Panc1 (cell line): ENCODE results near the gene RAP1GDS1. TPM values are rescaled to one million over a fixed set of nuclear protein-coding genes. Genes with fewer than 3 reads are reported as not detected.

Experiments
- ATAC-seq: fragments of 200-7000 bp; cut with Tn5 transposase; 2 replicates; pipeline ENCODE4 v1.9.1; 2020; ENCODE audit warnings: mild to moderate bottlenecking, moderate library complexity
- BruUV-seq: library from RNA; stranded (reverse); fragments of 400-500 nt; replicated peaks from 2 replicates; lab custom pipeline; 2021; lab: Mats Ljungman, UMichigan
- CTCF ChIA-PET: fragments of 300-600 bp; sonication (Branson Sonifier 250); formaldehyde crosslinking; loops from one replicate; lab custom pipeline; 2022; ENCODE audit warnings: antibody characterized with exemption; lab: Charles Lee
- POLR2A ChIA-PET: fragments of 300-600 bp; sonication (Branson Sonifier 250); formaldehyde crosslinking; loops from one replicate; lab custom pipeline; 2022; ENCODE audit warnings: antibody characterized with exemption; lab: Charles Lee
- DNase-seq: peaks from one replicate; pipeline ENCODE4 v3.0.0-alpha.2; 2010; ENCODE audit warnings: low read depth, low spot score
- H3K27ac ChIP-seq: 2 replicates; pipeline ENCODE4 v1.5.1; 2011; ENCODE audit warnings: mild to moderate bottlenecking, low read length, inconsistent platforms
- H3K27me3 ChIP-seq: fragments of 200-500 bp; sonication (Bioruptor generic); 2 replicates; pipeline ENCODE4 v1.6.0; 2014; ENCODE audit warnings: low read length, inconsistent platforms; ENCODE audit not compliant: control insufficient read depth, insufficient read depth
- H3K36me3 ChIP-seq: fragments of 200-500 bp; sonication (Bioruptor generic); 2 replicates; pipeline ENCODE4 v1.5.1; 2014; ENCODE audit warnings: inconsistent platforms, mild to moderate bottlenecking, low read length, moderate library complexity; ENCODE audit not compliant: control insufficient read depth, insufficient read depth
- H3K4me1 ChIP-seq: 2 replicates; pipeline ENCODE4 v1.5.1; 2011; ENCODE audit warnings: inconsistent platforms, mild to moderate bottlenecking, low read length, moderate library complexity; ENCODE audit not compliant: control insufficient read depth, insufficient read depth
- H3K4me3 ChIP-seq, 2 experiments: 2 replicates each; pipeline ENCODE4 v1.5.1; 2011 to 2012; ENCODE audit warnings: low read depth in 2 of 2, low read length in 2 of 2, mild to moderate bottlenecking in 2 of 2, inconsistent platforms in 1 of 2, moderate library complexity in 1 of 2
- H3K9me3 ChIP-seq: fragments of 200-500 bp; sonication (Bioruptor generic); 2 replicates; pipeline ENCODE4 v1.5.1; 2014; ENCODE audit warnings: low read depth, mild to moderate bottlenecking, inconsistent platforms, low read length, moderate library complexity; ENCODE audit not compliant: control insufficient read depth, insufficient read depth
- POLR2AphosphoS5 ChIP-seq: IDR thresholded peaks from 2 replicates; pipeline ENCODE4 v1.6.1; 2012; ENCODE audit warnings: mild to moderate bottlenecking, low read depth, low read length, moderate library complexity
- SIN3A ChIP-seq: IDR thresholded peaks from 2 replicates; pipeline ENCODE4 v1.6.1; 2012; ENCODE audit warnings: low read depth, mild to moderate bottlenecking, low read length, moderate library complexity, borderline replicate concordance; ENCODE audit not compliant: insufficient read depth
- TCF7L2 ChIP-seq: IDR thresholded peaks from 2 replicates; pipeline ENCODE4 v1.6.1; 2011; ENCODE audit warnings: mild to moderate bottlenecking, low read depth, low read length, inconsistent platforms
- in situ Hi-C: cut with HindIII; loops from 2 replicates; pipeline ENCODE4 v1.10.0; 2016; ENCODE audit warnings: low sequenced_read_pairs, low pct_unique_long_range_greater_than_20kb
- intact Hi-C: fragments of 100-400 bp; cut with micrococcal nuclease; formaldehyde crosslinking; loops from one replicate; pipeline ENCODE4 v1.10.0; 2022; ENCODE audit not compliant: unreplicated experiment
- total RNA-seq: library from RNA; stranded (reverse); gene quantifications from one replicate; pipeline ENCODE4 v1.2.1, GENCODE V29; 2021; ENCODE audit not compliant: unreplicated experiment
- TF ChIP-seq, protein P1 (sequence below): fragments of 450-650 bp; IDR thresholded peaks from 2 replicates; pipeline ENCODE4 v1.5.1; 2017; ENCODE audit warnings: mild to moderate bottlenecking
- TF ChIP-seq, protein P2 (sequence below), 2 experiments: IDR thresholded peaks; 2 replicates each; pipeline ENCODE4 v1.6.1; 2011 to 2012; ENCODE audit warnings: low read depth in 2 of 2, control low read depth in 1 of 2, low read length in 1 of 2, mild to moderate bottlenecking in 1 of 2, moderate library complexity in 1 of 2; ENCODE audit not compliant: insufficient read depth in 1 of 2

Gene RAP1GDS1
- total RNA-seq, 1 experiment from 2014 or later, result 39.7 TPM

DNA sequence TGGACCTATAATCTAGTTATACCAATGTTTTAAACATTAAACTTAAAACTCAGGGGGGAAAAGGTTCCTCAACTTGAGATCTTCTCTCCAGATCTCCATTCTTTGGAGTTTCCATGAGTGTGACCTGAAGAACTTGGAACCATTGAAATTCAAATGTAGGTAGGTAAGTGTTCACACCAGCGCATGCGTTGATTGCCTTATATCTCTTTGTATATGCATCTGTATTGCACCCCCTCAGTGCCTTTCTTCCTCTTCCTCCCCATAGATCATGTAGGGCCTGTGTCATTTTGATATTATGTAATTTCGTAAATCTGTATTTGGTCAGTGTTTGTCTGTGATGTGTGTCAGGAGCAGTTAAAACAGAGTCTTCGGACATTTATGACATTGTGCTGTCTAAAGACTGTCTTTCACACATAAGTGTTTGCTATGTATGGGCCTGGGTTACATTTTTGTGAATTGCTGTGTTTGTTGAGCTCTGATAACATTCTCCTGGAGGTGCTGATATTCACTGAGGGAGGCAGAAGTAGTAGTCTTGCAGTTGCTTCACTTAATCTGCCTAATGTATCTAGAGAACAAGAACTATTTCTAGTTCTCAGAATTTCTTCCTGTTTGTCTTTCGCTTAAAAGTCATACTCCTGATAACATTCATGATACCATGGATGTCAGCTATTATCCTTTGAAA is 126.3 kb downstream of the RAP1GDS1 start:
- ATAC-seq (no peak), DNase-seq (no peak)
- no peaks in the 10 kb centered on the region; the same call in 1 of the 2 replicates for H3K36me3 ChIP-seq
- no peaks in the 10 kb centered on the region for H3K9me3 ChIP-seq
- H3K27ac ChIP-seq, result no peak overlapping the region
- intact Hi-C loops, result no loop called here
- TF ChIP-seq POLR2AphosphoS5, result no peak
- no peak for TF ChIP-seq TCF7L2
- ChIA-PET CTCF (no interaction called here), POLR2A (no interaction called here)
- no peaks in the 10 kb centered on the region for H3K4me1 ChIP-seq
- H3K4me3 ChIP-seq, result no peak overlapping the region
- no peaks in the 10 kb centered on the region for H3K27me3 ChIP-seq
- in situ Hi-C loops, result no loop called here
- BruUV-seq, result no TSS peak

DNA sequence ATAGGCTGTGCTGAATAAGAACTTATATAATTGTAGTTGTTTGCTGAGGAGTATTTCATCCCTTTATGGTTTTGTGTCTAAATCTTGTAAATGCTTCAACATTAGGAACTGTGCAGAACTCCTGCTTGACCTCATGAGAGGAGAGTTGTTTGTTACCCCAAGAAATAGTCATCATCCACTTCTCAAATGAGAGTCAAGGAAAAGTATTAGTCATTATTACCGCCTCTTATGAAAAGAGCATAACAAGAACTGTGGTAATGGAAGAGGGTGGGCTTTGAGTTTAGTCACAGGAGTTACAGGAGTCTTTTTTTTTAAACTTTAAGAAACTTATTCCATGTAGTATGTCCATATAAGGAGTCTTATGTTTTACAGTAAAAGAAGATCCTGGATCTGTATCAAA is 132.9 kb downstream of the RAP1GDS1 start:
- Histone ChIP-seq H3K27ac (no peak overlapping the region), H3K4me1 (no peaks in the 10 kb centered on the region), H3K9me3 (no peaks in the 10 kb centered on the region), H3K4me3 (no peak overlapping the region), H3K27me3 (no peaks in the 10 kb centered on the region), H3K36me3 (no peaks in the 10 kb centered on the region; the same call in 1 of the 2 replicates)
- DNase-seq, result no peak
- BruUV-seq, result no TSS peak
- TF ChIP-seq, protein P1, sequence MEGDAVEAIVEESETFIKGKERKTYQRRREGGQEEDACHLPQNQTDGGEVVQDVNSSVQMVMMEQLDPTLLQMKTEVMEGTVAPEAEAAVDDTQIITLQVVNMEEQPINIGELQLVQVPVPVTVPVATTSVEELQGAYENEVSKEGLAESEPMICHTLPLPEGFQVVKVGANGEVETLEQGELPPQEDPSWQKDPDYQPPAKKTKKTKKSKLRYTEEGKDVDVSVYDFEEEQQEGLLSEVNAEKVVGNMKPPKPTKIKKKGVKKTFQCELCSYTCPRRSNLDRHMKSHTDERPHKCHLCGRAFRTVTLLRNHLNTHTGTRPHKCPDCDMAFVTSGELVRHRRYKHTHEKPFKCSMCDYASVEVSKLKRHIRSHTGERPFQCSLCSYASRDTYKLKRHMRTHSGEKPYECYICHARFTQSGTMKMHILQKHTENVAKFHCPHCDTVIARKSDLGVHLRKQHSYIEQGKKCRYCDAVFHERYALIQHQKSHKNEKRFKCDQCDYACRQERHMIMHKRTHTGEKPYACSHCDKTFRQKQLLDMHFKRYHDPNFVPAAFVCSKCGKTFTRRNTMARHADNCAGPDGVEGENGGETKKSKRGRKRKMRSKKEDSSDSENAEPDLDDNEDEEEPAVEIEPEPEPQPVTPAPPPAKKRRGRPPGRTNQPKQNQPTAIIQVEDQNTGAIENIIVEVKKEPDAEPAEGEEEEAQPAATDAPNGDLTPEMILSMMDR, result no peak
- TF ChIP-seq, protein P2, sequence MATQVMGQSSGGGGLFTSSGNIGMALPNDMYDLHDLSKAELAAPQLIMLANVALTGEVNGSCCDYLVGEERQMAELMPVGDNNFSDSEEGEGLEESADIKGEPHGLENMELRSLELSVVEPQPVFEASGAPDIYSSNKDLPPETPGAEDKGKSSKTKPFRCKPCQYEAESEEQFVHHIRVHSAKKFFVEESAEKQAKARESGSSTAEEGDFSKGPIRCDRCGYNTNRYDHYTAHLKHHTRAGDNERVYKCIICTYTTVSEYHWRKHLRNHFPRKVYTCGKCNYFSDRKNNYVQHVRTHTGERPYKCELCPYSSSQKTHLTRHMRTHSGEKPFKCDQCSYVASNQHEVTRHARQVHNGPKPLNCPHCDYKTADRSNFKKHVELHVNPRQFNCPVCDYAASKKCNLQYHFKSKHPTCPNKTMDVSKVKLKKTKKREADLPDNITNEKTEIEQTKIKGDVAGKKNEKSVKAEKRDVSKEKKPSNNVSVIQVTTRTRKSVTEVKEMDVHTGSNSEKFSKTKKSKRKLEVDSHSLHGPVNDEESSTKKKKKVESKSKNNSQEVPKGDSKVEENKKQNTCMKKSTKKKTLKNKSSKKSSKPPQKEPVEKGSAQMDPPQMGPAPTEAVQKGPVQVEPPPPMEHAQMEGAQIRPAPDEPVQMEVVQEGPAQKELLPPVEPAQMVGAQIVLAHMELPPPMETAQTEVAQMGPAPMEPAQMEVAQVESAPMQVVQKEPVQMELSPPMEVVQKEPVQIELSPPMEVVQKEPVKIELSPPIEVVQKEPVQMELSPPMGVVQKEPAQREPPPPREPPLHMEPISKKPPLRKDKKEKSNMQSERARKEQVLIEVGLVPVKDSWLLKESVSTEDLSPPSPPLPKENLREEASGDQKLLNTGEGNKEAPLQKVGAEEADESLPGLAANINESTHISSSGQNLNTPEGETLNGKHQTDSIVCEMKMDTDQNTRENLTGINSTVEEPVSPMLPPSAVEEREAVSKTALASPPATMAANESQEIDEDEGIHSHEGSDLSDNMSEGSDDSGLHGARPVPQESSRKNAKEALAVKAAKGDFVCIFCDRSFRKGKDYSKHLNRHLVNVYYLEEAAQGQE (IDR thresholded peaks at IDR 0.05; ENCODE audit: insufficient read depth in 1 of 2, low read depth in 2 of 2, low read length in 1 of 2), result no peak
- no peak for TF ChIP-seq TCF7L2
- no peak for TF ChIP-seq SIN3A
- TF ChIP-seq POLR2AphosphoS5, result no peak
- ATAC-seq, result no peak
- in situ Hi-C loops (no loop called here), intact Hi-C loops (no loop called here)
- ChIA-PET POLR2A (no interaction called here), CTCF (no interaction called here)

DNA sequence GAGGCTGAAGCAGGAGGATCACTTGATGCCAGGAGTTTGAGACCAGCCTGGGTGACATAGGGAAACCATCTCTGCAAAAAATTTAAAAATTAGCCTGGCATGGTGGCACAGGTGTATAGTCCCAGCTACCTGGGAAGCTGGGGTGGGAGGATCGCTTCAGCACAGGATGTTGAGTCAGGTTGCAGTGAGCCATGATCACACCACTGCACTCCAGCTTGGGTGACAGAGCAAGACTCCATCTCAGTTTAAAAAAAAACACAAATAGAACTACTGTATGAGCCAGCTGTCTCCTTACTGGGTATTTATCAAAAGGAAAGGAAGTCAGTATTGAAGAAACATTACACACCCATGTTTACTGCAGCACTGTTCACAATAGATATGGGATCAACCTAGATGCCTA is 138.7 kb downstream of the RAP1GDS1 start:
- no peaks in the 10 kb centered on the region for H3K36me3 ChIP-seq
- POLR2A ChIA-PET, result interaction anchor here (0.6 kb wide), 1 partner anchor 8 kb away, joined by 8 read pairs; no protein-coding TSS in a partner anchor
- H3K27me3 ChIP-seq, result no peaks in the 10 kb centered on the region
- CTCF ChIA-PET, result no interaction called here
- TF ChIP-seq SIN3A (no peak), TCF7L2 (no peak), POLR2AphosphoS5 (no peak)
- TF ChIP-seq, protein P2 (IDR thresholded peaks at IDR 0.05; ENCODE audit: insufficient read depth in 1 of 2, low read depth in 2 of 2, low read length in 1 of 2), result no peak
- TF ChIP-seq, protein P1, result no peak
- no peaks in the 10 kb centered on the region for H3K9me3 ChIP-seq
- no TSS peak for BruUV-seq
- H3K4me3 ChIP-seq, result no peak overlapping the region
- DNase-seq, result no peak
- H3K4me1 ChIP-seq, result no peaks in the 10 kb centered on the region
- intact Hi-C loops (no loop called here), in situ Hi-C loops (no loop called here)
- ATAC-seq, result no peak
- H3K27ac ChIP-seq, result no peak overlapping the region
